NK-92 (cell line): ENCODE results near the gene SURF1.
A peak's percentile ranks its signal among the peaks of the same experiment; 100 is the strongest.
"Not testable (repeated sequence)": the region's sequence is repeated elsewhere in the genome, so short reads cannot be mapped to it uniquely, and the experiment has no call there.

Experiments
- DNase-seq: peaks from one replicate; lab custom pipeline; 2025; ENCODE audit not compliant: unreplicated experiment; lab: John Stamatoyannopoulos, UW

Gene SURF1

DNA sequence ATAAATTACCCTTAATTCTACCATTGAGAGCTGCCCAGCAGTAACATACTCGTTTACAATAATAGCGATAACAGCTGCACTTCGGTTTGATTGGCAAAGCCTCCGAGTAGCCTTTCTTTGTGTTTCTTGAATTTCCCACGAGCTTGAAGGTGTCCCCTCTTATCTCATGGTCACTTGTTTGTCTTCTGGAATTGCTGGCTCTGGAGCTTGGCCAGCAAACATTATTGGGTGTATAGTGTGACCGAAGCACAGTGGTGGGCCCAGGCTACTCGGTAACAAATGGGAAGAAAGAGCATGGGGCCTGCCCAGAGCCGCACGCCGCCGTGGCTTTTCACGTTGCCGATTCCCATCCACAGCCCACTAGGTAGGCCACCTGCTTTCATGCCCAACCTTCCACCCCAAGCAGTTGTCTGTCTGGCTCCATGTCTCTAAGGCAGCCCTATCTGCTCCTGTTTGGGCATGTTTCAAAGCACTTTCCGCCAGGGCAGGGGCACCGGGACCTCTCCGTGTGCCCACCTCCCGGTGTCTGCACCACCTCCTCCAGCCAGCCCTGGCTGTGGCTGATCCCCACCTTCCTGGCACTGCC lies 28.5 kb upstream of the SURF1 start:
- no peak for DNase-seq

DNA sequence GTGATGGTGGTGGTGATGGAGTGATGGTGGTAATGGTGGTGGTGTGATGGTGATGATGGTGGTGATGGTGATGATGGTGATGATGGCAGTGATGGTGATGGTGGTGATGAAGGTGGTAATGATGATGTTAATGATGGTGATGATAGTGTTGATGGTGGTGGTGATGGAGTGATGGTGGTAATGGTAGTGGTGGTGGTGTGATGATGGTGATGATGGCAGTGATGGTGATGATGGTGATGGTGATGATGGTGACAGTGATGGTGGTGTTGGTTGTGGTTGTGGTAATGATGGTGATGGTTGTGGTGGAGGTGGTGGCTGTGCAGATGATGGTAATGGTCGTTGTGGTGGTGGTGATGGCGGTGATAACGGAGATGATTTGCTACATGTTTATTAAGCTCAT lies 27.2 kb upstream of the SURF1 start:
- DNase-seq: no peak

DNA sequence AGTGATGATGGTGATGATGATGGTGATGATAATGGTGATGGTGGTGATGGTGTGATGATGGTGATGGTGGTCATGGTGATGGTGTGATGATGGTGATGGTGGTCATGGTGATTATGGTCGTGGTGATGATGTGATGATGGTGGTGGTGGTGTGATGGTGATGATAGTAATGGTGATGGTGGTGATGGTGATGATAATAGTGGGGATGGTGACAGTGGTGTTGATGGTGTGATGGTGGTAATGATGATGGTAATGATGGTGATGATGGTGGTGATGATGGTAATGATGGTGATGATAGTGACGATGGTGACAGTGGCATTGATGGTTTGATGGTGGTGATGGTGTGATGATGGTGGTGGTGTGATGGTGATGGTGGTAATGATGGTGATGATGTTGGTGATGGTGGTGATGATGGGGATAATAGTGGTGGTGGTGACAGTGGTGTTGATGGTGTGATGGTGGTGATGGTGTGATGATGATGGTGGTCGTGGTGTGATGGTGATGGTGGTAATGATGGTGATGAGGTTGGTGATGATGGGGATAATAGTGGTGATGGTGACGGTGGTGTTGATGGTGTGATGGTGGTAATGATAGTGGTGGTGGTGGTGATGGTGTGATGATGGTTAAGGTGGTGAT lies 26.3 kb upstream of the SURF1 start:
- no peak for DNase-seq

DNA sequence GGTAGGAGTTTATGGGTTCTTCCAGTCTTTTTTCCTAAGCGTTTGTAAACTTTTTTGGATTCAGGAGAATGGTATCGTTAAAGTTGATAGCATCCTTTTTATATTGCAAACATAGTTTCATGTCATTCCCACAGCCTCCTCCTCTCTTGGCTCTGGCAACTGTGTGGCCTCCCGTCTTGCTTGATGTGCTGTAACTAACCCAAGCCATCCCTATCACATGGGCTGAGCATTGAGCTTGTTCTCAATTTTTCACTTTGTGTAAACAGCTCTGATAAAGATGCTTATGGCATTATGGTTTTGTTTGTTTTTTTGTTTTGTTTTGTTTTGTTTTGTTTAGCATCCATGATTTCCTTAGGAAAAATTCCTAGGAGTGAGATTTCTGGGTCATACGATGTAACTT lies 24.4 kb upstream of the SURF1 start:
- DNase-seq: no peak

DNA sequence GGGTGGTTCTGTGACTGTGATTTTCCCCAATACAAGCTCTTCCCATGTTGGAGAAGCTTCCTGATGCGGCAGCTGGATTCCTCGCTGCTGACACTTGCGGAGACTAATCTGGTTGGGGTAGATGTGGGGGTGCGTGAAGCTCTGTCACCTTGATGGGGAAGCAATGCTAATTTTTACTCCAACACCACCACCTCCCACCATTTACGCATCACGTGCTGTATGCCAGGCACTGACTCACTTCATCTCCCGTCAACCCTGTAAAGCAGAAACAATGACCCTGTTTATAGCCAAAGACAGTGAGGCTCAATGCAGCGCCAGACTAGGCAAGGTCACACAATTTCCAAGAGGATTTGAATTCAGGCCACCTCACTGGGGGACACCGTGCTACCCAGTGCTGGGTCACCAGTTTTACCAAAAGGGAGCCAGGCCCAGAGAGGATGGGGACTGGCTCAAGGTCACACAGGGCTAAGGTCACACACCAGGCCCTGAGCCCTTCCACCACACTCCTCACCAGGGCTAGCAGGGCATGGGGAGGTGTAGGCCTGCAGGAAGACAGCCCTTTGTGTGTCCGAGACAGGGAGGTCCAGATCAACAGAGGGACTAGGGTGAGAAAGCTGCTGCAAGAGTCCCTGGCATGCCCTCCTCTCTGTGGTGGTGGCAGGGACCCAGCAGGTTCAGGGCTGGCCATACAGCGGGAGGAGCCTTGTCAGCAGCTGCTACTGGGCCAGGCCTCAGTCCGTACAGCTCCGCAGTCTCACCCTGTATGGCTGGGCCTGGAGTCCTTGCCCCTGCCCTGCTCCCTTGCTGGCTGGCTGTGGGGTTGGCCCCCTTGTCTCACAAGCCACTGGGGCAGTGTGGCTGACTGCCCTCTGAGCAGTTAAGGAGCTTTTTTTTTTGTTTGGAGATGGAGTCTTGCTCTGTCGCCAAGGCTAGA lies 23.1 kb upstream of the SURF1 start:
- DNase-seq: no peak

DNA sequence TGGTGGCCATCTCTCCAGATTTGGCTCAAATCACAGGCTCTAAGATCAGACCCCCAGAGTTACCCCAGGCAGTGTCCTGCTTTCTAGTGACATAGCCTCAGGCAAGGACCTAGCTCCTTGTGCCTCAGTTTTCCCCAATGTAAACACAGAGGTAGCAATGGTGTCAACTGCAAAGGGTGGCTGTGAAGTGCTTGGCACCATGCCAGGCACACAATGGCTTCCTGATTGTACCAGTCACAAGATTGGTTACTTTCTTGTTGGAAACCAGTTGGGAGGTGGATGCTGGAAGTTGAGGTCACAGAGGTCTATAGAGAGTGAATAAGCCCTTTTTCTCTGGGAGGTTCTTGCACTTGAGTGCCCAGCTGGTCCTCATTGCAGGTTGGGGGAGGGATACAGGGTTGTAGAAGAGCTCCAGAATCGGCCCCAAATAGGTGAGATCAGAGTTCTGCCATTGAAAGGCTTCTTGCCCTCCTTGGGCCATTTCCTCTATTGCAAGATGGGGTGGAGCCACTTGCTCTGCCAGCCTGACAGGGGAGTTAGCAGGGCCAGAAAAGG lies 22.2 kb upstream of the SURF1 start:
- no peak for DNase-seq

DNA sequence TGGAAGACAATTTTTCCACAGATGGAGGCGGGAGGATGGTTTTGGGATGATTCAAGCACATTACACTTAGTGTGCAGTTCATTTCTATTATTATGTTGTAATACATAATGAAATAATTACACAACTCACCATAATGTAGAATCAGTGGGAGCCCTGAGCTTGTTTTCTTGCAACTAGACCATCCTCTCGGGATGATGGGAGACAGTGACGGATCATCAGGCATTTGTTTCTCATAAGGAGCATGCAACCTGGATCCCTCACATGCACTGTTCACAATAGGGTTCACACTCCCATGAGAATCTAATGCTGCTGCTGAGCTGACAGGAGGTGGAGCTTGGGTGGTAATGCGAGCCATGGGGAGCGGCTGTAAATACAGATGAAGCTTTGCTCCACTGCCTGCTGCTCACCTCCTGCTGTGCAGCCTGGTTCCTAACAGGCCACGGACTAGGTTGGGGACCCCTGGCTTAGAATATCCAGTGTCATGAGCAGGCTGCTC lies 21.5 kb upstream of the SURF1 start:
- no peak for DNase-seq

DNA sequence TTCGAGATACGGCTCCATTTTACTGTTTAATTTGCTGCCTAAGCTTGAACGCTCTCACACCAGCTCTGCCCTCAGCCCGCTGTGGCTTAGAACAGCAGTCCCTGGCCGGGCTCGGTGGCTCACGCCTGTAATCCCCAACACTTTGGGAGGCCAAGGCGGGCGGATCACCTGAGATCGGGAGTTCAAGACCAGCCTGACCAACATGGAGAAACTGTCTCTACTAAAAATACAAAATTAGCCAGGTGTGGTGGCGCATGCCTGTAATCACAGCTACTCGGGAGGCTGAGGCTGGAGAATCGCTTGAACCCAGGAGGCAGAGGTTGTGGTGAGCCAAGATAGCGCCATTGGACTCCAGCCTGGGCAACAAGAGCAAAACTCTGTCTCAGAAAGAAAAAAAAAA lies 21.0 kb upstream of the SURF1 start:
- not testable (repeated sequence) for DNase-seq

DNA sequence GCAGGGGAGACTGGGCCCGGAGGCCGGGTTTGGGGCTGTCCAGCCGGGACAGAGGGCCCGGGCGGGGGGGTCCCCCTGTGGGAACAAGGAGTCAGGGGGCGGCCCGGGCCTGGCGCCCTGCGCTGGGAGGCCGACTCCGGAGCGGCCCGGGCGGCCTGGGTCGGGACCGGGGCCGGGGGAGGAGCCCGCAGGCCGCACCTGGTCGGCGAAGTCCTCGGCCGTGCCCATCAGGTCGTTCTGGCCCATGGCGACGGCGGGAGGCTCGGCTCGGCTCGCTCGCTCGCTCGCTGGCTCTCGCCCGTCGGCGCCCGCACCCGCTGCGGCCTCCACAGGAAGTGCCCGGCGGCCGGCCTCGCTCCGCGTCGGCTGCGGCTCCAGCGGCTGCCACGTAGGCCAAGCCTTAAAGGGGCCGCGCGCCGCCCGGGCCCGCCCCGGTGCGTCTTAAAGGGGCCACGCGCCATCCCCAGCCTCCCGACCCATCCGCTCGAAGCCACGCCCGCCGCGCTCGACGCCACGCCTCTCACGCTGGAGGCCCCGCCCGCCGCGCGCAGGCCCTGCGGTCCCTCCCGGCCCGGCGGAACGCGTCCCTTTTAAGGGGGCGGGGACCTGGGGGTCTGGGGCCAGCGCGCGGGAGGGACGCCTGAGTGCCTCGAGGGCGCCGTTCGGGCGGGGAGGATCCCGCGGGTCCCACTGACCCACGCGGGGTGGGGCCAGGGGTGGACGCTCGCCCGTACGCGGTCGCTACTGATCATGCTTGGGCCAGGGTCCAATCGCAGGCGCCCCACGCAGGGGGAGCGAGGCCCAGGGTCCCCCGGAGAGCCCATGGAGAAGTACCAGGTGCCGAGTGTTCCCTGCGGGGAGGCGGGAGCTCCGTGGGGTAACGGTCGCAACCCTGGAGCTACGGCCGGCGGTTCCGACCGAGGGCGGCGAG lies 19.7 kb upstream of the SURF1 start, which contains the start of the genes STKLD1 and SURF4:
TSS of gene STKLD1 (plus strand) at position 643 of the 931 bp plus-strand sequence. CDS start at position 751, 108 bp downstream.
TSS of gene SURF4 (minus strand) at position 337 of the 931 bp plus-strand sequence. CDS start at position 246, 91 bp downstream.
- DNase-seq: peak; percentile 51

DNA sequence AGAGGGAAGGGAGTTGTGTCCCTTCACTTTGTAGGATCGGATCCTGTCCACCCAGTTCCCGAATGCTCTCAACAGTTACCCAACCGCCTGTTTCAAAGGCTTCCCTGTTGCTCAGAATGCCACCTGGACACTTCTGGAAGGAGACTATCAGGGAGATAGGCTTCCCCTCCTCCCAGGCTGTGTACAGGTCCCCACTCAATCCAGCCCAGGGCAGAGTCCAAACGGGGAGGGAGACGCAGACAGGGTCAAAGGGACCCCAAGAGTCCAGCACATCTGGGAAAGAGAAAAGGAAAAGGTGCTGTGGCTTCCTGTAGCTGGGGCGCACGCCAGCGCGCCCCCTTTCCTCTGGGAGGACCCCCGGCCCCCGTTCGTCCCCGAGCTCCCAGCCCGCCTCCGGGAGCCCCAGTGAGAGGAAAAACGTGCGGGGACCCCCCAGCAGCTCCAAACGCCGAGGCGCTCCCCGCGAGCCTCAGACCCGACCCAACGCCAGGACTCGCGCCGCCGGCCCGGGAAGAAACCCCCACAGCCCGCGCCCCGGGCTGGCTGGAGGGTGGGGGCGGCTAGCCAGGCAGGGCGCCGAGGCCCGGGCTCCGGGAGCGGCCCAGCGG lies 18.9 kb upstream of the SURF1 start:
- DNase-seq: no peak

DNA sequence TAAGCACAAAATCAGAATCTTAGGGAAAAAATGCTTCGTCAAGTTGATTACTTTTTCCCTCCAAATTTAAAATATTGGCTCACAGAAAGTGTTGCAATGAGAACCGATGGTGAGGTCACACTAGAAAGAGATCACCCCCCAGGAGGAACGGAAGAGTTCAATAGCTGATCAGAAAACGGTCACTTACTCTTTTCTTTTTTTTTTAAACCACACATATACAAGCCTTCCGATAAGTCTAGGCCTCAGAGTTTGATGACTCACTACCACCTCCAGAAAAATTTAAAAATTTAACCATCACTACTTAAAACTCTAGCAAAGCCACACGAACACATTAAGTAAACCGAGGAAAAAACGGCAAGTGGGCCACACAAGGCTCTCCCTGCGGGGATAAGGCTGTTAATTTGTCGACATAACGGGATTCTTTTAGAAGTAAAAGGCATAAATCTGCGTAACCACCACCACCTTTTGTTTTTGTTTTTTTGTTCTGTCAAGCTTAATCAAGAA lies 18.4 kb upstream of the SURF1 start:
- DNase-seq: no peak

DNA sequence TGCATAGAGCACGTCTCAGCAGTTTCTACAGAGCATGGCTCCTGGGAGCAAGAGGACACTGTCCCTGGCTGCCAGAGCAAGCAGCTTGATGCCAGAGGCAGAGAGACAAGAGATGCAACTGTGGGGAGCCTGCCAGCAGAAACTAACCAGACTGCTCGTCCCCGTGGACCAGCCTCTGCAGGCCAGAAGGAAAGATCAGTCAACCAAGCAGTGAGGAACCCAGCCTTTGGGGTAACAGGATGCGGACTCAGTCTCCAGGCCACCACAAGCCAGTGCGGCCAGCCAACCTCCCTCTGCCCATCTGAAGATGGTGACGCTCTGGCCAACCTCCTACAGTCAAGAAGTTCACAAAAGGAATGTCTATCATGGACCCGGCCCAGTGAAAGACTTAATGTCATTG lies 15.9 kb upstream of the SURF1 start:
- no peak for DNase-seq

DNA sequence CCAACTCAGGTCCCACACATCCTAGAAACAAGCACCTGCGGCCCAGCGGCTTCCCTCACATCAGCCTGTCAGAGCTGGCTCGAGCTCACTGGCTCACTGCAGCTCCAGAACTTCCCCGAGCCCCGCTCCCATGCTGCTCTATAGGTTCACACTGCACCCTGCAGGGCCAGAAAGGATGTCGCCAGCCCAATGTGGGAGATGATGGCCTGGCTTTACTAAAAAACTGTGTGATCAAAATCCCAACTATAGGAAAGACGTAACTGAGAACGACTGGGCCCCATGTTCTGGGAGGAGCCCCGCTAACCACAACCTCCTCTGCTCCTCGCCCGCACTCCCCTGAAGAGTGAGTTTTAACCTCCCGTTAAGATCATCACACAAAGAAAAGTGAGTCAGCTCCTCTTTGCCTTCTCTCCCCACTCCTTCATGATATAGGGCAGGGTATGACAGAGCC lies 15.0 kb upstream of the SURF1 start:
- DNase-seq: no peak

DNA sequence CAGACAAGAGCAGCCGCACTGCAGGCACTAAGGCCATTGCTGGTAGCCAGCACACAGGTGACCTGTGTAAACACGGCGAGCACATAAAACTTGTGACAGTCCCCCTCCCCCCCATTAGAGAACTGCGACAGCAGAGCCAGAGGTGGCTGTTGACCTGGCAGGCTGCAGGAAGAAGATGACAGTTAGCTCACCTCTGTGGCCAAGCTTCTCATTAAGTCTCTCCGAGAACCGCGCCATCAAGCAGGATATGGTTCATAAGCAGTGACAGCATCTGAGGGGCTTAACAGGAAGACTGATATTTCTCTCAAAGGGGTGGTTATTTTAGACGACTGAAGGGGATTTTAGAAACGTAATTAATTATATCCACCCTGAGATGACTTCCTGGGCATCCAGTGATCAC lies 14.4 kb upstream of the SURF1 start:
- no peak for DNase-seq

DNA sequence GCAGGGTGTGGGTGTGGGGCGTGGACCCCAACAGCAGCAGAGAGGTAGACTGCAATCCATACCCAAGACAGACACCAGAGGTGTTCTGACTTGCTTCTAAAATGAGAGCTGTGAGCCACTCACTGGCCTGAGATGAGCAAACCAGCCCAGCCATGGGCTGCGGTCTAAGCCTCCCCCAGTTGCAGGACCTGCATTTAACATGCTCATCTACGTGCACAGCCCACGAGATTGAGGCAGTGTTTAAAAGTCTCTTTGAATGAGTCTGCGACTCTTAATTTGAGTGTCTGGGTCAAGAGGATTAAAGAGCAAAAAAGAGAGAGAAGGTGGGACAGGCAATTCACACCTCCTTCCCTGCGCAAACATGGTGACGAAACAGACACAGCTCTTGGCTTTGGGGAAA lies 13.6 kb upstream of the SURF1 start:
- DNase-seq: no peak

DNA sequence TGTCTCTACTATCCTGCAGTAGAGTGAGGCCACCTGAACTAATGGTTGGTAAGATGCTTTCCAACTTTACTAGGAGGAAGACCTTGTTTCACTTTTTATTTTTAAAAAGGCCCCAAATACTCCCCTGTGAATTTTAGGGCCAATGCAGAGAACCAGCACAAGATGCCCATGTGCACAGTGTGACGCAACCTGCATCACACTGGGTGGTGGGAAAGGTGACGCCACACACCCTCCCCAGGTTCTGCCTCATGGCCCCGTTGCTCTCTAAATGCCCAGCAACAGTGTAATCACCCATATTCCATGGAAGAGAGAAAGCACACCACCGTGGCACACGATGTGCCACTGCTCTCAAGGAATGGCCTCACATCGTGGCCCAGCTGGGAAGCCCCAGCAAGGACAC lies 13.1 kb upstream of the SURF1 start:
- no peak for DNase-seq

DNA sequence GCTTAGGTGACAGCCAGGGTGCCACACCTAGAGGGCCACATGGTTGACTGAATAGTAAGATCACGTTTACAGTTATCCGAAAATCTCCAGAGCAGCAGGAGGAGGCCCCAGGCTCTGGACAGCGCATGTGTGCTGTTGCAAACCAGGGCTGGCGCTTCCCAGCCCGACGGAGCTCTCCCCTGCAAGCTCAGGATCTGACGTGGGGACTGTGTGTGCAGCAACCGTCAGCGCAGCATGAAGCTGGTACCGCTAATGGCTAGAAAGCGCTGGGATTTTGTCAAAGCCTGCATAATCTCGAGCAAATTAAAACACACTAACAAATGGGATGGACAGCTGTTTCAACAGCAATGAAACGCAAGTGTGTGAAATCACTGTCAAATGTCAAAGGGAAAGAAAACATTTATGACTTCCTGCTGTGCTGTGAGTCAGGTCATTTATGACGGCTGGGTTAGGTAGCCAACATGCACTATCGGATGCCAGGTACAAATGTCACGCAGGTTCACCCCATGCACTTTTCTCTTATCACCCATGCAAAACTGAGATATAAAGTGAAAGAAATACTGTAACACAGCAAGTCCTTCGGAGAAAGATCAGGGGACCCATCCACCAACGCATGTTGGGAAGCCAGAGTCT lies 12.1 kb upstream of the SURF1 start:
- no peak for DNase-seq

DNA sequence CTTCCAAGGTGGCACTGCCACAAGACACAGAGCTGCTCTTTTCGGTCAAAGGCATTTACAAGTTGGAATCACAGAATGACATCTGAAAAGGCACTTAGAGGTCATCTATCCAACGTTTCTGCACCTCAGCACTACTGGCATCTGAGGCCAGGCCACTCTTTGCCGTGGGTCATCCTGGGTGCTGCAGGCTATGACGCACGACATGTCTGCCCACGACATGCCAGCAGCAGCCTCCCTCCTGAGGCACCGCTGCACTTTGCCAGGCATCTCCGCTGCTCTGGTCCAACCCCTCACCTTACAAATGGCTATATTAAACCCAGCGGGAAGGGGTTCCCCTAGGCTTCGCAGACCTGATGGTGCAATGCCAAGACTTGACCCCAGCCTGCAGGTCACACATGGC lies 11.5 kb upstream of the SURF1 start:
- DNase-seq: no peak

DNA sequence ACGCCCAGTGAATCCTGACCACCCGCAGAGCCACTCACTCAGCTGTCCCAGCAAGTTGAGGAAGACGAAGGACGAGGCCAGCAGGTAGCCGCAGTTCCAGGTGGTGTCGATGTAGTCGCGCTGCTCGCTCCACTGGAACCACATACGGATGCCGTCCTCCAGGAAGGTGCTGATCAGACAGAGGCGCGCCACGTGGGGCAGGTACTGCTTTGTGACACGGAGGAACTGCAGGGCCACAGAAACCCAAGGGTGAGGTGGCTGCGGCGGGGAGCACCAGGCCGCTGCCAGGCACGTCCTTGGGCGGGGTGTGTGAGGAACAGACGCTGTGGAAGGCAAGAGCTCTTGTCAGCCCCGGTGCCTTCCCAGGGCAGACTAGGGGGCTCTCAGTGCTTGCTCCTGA lies 10.9 kb upstream of the SURF1 start:
- DNase-seq: no peak
